Right lobe of liver (tissue), 6 donors: ENCODE measurements around the gene SPATA31C2. TPM values are rescaled to one million over a fixed set of nuclear protein-coding genes. Genes with fewer than 3 reads are reported as not detected.

Experiments
- ATAC-seq, 4 donors: fragments of 200-7000 bp; cut with Tn5 transposase; one replicate each; pipeline ENCODE4 v1.9.1; 2020; ENCODE audit warnings: mild to moderate bottlenecking in 4 of 4, moderate library complexity in 4 of 4
- DNase-seq, 3 donors: peaks; one replicate each; pipeline ENCODE4 v3.0.0-alpha.2; 2020
- H3K27ac ChIP-seq, 3 donors: fragments of 200-600 bp; one replicate each; pipeline ENCODE4 v1.8.0; 2022
- H3K27me3 ChIP-seq, 2 donors: fragments of 200-600 bp; one replicate each; pipeline ENCODE4 v1.8.0; 2022
- H3K36me3 ChIP-seq, 4 donors: fragments of 200-600 bp; sonication (generic) in 1 of 4; one replicate each; pipeline versions ENCODE4 v1.5.1 to v1.8.0; 2017 to 2022; ENCODE audit warnings: control low read depth in 1 of 4
- H3K4me1 ChIP-seq, 4 donors: fragments of 200-600 bp; sonication (generic) in 1 of 4; one replicate each; pipeline versions ENCODE4 v1.5.1 to v1.8.0; 2017 to 2022; ENCODE audit warnings: control low read depth in 1 of 4
- H3K4me3 ChIP-seq, 3 donors: fragments of 200-600 bp; one replicate each; pipeline ENCODE4 v1.8.0; 2022
- H3K9me3 ChIP-seq, 4 donors: fragments of 200-600 bp; sonication (generic) in 1 of 4; one replicate each; pipeline versions ENCODE4 v1.5.1 to v1.8.0; 2017 to 2022; ENCODE audit warnings: control low read depth in 1 of 4
- CTCF ChIP-seq, 4 donors: fragments of 200-600 bp in 3 of 4; fragments of 450-650 bp in 1 of 4; IDR thresholded peaks; one replicate each; pipeline versions ENCODE4 v1.5.1 to v1.8.0; 2016 to 2022; ENCODE audit warnings: antibody characterized with exemption in 4 of 4, mild to moderate bottlenecking in 2 of 4
- POLR2A ChIP-seq: fragments of 450-650 bp; IDR thresholded peaks from one replicate; pipeline ENCODE4 v1.6.1; 2017; ENCODE audit warnings: antibody characterized with exemption, mild to moderate bottlenecking
- WGBS: methylation state at CpG from one replicate; pipeline ENCODE4 v1.1.6; 2018; ENCODE audit warnings: low coverage, low lambda C conversion rate; ENCODE audit not compliant: insufficient coverage; ENCODE audit errors: missing lambda C conversion rate; 5-methylcytosine and 5-hydroxymethylcytosine counted together
- intact Hi-C, 2 donors: fragments of 100-400 bp; cut with DNase I; formaldehyde crosslinking; loops; one replicate each; pipeline versions ENCODE4 v1.11.2 to v1.14.1; 2022
- total RNA-seq, 6 experiments: library from RNA; depleted of rRNA in 2 of 6; stranded (reverse); fragments of >200 nt in 2 of 6; fragmentation: NEBNext Ultra II Directional in 3 of 6; extraction: Animal tissue kit (Norgen Biotek cat#: 25700) in 3 of 6; gene quantifications; one replicate each; pipeline versions ENCODE4 v1.1.0 to v1.2.4, GENCODE V29; 2016 to 2023
- donor health status: DM: no; HTN: yes; CAD: no.
- donor health status: DM: no; HTN: no; CAD: no.
- donor health status: DM: no; HTN: no; CAD: no.
- donor health status: DM: no; HTN: yes; CAD: no.
- donor health status: DM: no; HTN: yes; CAD: no.

Gene SPATA31C2
- total RNA-seq, 6 experiments from 2014 or later = not detected

- DNase-seq (no peak), ATAC-seq (peak in 1 of 4 donors; percentile 19)
- intact Hi-C loops = no loop called here
- H3K4me1 ChIP-seq = peaks cover 0 to 4% (median 0%) of the 10 kb centered on the region in 4 donors
- no peaks in the 10 kb centered on the region for H3K36me3 ChIP-seq
- no peak overlapping the region for H3K4me3 ChIP-seq
- WGBS = 27% methylated on average over 6 of the region's 6 CpGs
- no peaks in the 10 kb centered on the region for H3K27me3 ChIP-seq
- TF ChIP-seq POLR2A (no peak), CTCF (IDR thresholded peaks at IDR 0.05) (no peak)
- H3K27ac ChIP-seq = no peak overlapping the region
- H3K9me3 ChIP-seq = no peaks in the 10 kb centered on the region
Measured at GRCh38 chr9:88182501-88182900, 44.2 kb upstream of the SPATA31C2 start.

GRCh38 chr9:88180081-88180765 is 41.9 kb upstream of the SPATA31C2 start:
- Histone ChIP-seq H3K9me3 (no peaks in the 10 kb centered on the region), H3K4me3 (no peak overlapping the region), H3K36me3 (no peaks in the 10 kb centered on the region), H3K27ac (no peak overlapping the region), H3K4me1 (peaks cover 0 to 4% (median 0%) of the 10 kb centered on the region in 4 donors), H3K27me3 (no peaks in the 10 kb centered on the region)
- ATAC-seq (no peak), DNase-seq (no peak)
- intact Hi-C loops = no loop called here
- TF ChIP-seq CTCF (IDR thresholded peaks at IDR 0.05) (no peak), POLR2A (no peak)
- 80% methylated on average over 4 of the region's 23 CpGs for WGBS

- H3K9me3 ChIP-seq = no peaks in the 10 kb centered on the region
- no peak for TF ChIP-seq POLR2A
- no peak for TF ChIP-seq CTCF (IDR thresholded peaks at IDR 0.05)
- no peak overlapping the region for H3K4me3 ChIP-seq
- H3K36me3 ChIP-seq = no peaks in the 10 kb centered on the region
- H3K27ac ChIP-seq = no peak overlapping the region
- ATAC-seq = peak in 3 of 4 donors; percentile 18 to 45 (median 24)
- DNase-seq = no peak
- intact Hi-C loops = no loop called here
- H3K27me3 ChIP-seq = no peaks in the 10 kb centered on the region
- 41% methylated on average over 5 of the region's 5 CpGs for WGBS
- no peaks in the 10 kb centered on the region for H3K4me1 ChIP-seq
Measured at GRCh38 chr9:88179062-88179521, 40.8 kb upstream of the SPATA31C2 start.

- Histone ChIP-seq H3K27me3 (no peaks in the 10 kb centered on the region), H3K9me3 (no peaks in the 10 kb centered on the region), H3K4me3 (no peak overlapping the region), H3K4me1 (no peaks in the 10 kb centered on the region), H3K36me3 (no peaks in the 10 kb centered on the region), H3K27ac (no peak overlapping the region)
- WGBS = 76% methylated on average over 6 of the region's 6 CpGs
- DNase-seq (no peak), ATAC-seq (no peak)
- intact Hi-C loops = no loop called here
- no peak for TF ChIP-seq POLR2A
- TF ChIP-seq CTCF (IDR thresholded peaks at IDR 0.05) = no peak
Measured at GRCh38 chr9:88178641-88179040, 40.4 kb upstream of the SPATA31C2 start.
